GM19023 (cell line): ENCODE measurements around the gene AS3MT.
"Not testable (repeated sequence)": the region's sequence is repeated elsewhere in the genome, so short reads cannot be mapped to it uniquely, and the experiment has no call there.

Experiments
- ATAC-seq: cut with Tn5 transposase; IDR thresholded peaks from one replicate; pipeline ENCODE4 v1.9.1; 2021; ENCODE audit warnings: mild to moderate bottlenecking, moderate library complexity; ENCODE audit not compliant: unreplicated experiment

Gene AS3MT

GRCh38 chr10:102855731-102856436 lies 13.4 kb upstream of the AS3MT start:
- ATAC-seq: not testable (repeated sequence)

GRCh38 chr10:102856758-102857424 lies 12.4 kb upstream of the AS3MT start:
- ATAC-seq: no peak

GRCh38 chr10:102859911-102860310 lies 9.4 kb upstream of the AS3MT start:
- no peak for ATAC-seq

GRCh38 chr10:102863660-102864059 lies 5.6 kb upstream of the AS3MT start:
- no peak for ATAC-seq

GRCh38 chr10:102865620-102866019 lies 3.6 kb upstream of the AS3MT start:
- no peak for ATAC-seq

GRCh38 chr10:102868911-102869257 lies 386 bp upstream of the AS3MT start:
- no peak for ATAC-seq

GRCh38 chr10:102870221-102870620 lies 951 bp downstream of the AS3MT start:
- ATAC-seq: no peak

- ATAC-seq: no peak
Measured at GRCh38 chr10:102872163-102872562, 2.9 kb downstream of the AS3MT start.

GRCh38 chr10:102876747-102877153 lies 7.5 kb downstream of the AS3MT start:
- ATAC-seq: no peak

- no peak for ATAC-seq
Measured at GRCh38 chr10:102878629-102879028, 9.4 kb downstream of the AS3MT start.

GRCh38 chr10:102880256-102880655 lies 11.0 kb downstream of the AS3MT start:
- ATAC-seq: no peak

GRCh38 chr10:102888048-102888447 lies 18.8 kb downstream of the AS3MT start:
- no peak for ATAC-seq

- no peak for ATAC-seq
Measured at GRCh38 chr10:102894466-102895213, 25.4 kb downstream of the AS3MT start.

- ATAC-seq: no peak
Measured at GRCh38 chr10:102900006-102900405, 30.7 kb downstream of the AS3MT start.

GRCh38 chr10:102904346-102904745 lies 35.1 kb downstream of the AS3MT start:
- ATAC-seq: no peak

GRCh38 chr10:102906507-102906906 lies 37.2 kb downstream of the AS3MT start:
- no peak for ATAC-seq

- ATAC-seq: no peak
Measured at GRCh38 chr10:102914781-102915180, 45.5 kb downstream of the AS3MT start.

- no peak for ATAC-seq
Measured at GRCh38 chr10:102916173-102916572, 46.9 kb downstream of the AS3MT start.

GRCh38 chr10:102917314-102917961 lies 48.2 kb downstream of the AS3MT start:
- ATAC-seq: peak; percentile 40

GRCh38 chr10:102917962-102918816 lies 48.9 kb downstream of the AS3MT start, which contains the start of gene CNNM2:
CNNM2 (plus strand) TSS chr10:102918294; CDS start chr10:102918481, 187 bp downstream.
- peak; percentile 91 for ATAC-seq
